ENCODE data around the gene ANKRD23. TPM values are rescaled to one million over a fixed set of nuclear protein-coding genes. Genes with fewer than 3 reads are reported as not detected.

The ANKRD23 gene
- total RNA-seq, 3 donors from 2014 or later (not counting 1 experiment from before 2014, with no cell fraction given) = 8.3 to 11.2 (median 10.1) TPM

- DNase-seq (no peak), ATAC-seq (no peak)
- Histone ChIP-seq H3K4me1 (ENCODE audit: control insufficient read depth, insufficient read depth, low read length) (peaks cover 61% of the 10 kb centered on the region), H3K9me3 (ENCODE audit: control insufficient read depth, insufficient read depth, low read length) (no peaks in the 10 kb centered on the region), H3K27me3 (ENCODE audit: control insufficient read depth, insufficient read depth, low read length) (no peaks in the 10 kb centered on the region), H3K27ac (ENCODE audit: low read length) (peak overlapping the region; percentile 75), H3K4me3 (ENCODE audit: low read length) (peak overlapping the region; percentile 82), H3K36me3 (ENCODE audit: control insufficient read depth, insufficient read depth, low read length) (peaks cover 37% of the 10 kb centered on the region)
- no peaks in the 10 kb centered on the region for H3K9me3 Mint-ChIP-seq
- no peak for TF ChIP-seq CTCF (IDR thresholded peaks at IDR 0.05)
- WGBS (ENCODE audit: insufficient coverage) = 55% methylated on average over 15 of the region's 22 CpGs
- peak overlapping the region; percentile 85 to 87 for H3K27ac Mint-ChIP-seq
- no peaks in the 10 kb centered on the region for H3K27me3 Mint-ChIP-seq (ENCODE audit: low read depth in 2 of 2)
- peaks cover 4% of the 10 kb centered on the region for H3K36me3 Mint-ChIP-seq
- H3K4me3 Mint-ChIP-seq = peak overlapping the region; percentile 90
- peaks cover 43 to 48% of the 10 kb centered on the region in 2 donors for H3K4me1 Mint-ChIP-seq
- intact Hi-C loops (cut with micrococcal nuclease) = no loop called here
Measured at GRCh38 chr2:96866986-96867755, 23.4 kb upstream of the ANKRD23 start.

DNA sequence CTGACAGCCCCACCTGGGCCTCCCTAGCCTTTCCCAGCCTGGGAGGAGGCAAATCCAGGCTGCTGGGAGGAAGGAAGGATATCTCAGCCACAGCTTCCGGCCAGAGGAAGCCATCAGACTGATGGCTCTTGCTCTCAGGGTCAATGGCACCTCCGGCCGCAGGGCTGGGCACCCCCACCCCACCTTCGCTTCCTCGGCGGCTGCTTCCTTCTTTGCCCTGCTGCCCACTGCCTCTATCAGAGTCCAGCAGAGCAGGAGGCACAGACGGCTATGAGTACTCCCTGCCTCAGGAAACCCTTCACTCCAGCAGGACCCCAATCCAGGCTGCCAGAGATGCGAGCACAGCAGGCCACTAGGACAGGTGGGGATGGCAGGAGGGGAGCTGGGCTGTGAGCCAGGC, 22.8 kb upstream of the ANKRD23 start:
- no peak for ATAC-seq
- WGBS (ENCODE audit: insufficient coverage) = 22% methylated on average over 8 of the region's 8 CpGs
- H3K9me3 Mint-ChIP-seq = no peaks in the 10 kb centered on the region
- peak overlapping the region; percentile 85 to 87 for H3K27ac Mint-ChIP-seq
- H3K27me3 ChIP-seq (ENCODE audit: control insufficient read depth, insufficient read depth, low read length) = no peaks in the 10 kb centered on the region
- TF ChIP-seq CTCF (IDR thresholded peaks at IDR 0.05) = no peak
- intact Hi-C loops (cut with micrococcal nuclease) = no loop called here
- H3K27me3 Mint-ChIP-seq (ENCODE audit: low read depth in 2 of 2) = no peaks in the 10 kb centered on the region
- peaks cover 43% of the 10 kb centered on the region for H3K36me3 ChIP-seq (ENCODE audit: control insufficient read depth, insufficient read depth, low read length)
- DNase-seq = no peak
- peak overlapping the region; percentile 46 for H3K27ac ChIP-seq (ENCODE audit: low read length)
- H3K4me3 Mint-ChIP-seq = peak overlapping the region; percentile 90
- peaks cover 61% of the 10 kb centered on the region for H3K4me1 ChIP-seq (ENCODE audit: control insufficient read depth, insufficient read depth, low read length)
- H3K4me3 ChIP-seq (ENCODE audit: low read length) = peak overlapping the region; percentile 11
- peaks cover 43 to 48% of the 10 kb centered on the region in 2 donors for H3K4me1 Mint-ChIP-seq
- peaks cover 4% of the 10 kb centered on the region for H3K36me3 Mint-ChIP-seq
- no peaks in the 10 kb centered on the region for H3K9me3 ChIP-seq (ENCODE audit: control insufficient read depth, insufficient read depth, low read length)

DNA sequence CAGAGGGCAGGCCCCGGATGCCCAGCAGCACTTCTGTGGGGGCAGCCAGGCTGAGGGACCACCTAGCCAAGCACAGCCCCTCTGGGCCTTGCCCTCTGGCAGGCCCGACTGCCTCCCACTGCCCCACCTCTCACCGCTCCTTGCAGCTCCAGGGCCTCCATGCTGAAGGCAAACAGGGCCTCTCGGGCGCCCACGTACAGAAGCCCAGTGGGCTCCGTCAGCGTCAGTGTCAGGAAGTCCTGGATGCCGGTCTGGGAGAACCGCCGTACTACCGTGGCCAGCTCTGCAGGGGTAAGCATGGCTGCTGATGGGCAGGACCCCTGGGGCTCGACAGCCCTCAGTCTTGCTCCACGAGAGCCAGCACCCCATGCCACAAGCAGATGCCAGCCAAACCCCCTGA, 22.3 kb upstream of the ANKRD23 start:
- Mint-ChIP-seq H3K4me1 (peaks cover 42 to 47% of the 10 kb centered on the region in 2 donors), H3K27me3 (ENCODE audit: low read depth in 2 of 2) (no peaks in the 10 kb centered on the region), H3K4me3 (peak overlapping the region; percentile 90), H3K9me3 (no peaks in the 10 kb centered on the region), H3K27ac (peak overlapping the region; percentile 85 to 87), H3K36me3 (peaks cover 4% of the 10 kb centered on the region)
- no peak for TF ChIP-seq CTCF (IDR thresholded peaks at IDR 0.05)
- H3K4me1 ChIP-seq (ENCODE audit: control insufficient read depth, insufficient read depth, low read length) = peaks cover 60% of the 10 kb centered on the region
- H3K27ac ChIP-seq (ENCODE audit: low read length) = no peak overlapping the region
- H3K9me3 ChIP-seq (ENCODE audit: control insufficient read depth, insufficient read depth, low read length) = no peaks in the 10 kb centered on the region
- intact Hi-C loops (cut with micrococcal nuclease) = no loop called here
- DNase-seq (no peak), ATAC-seq (no peak)
- WGBS (ENCODE audit: insufficient coverage) = 75% methylated on average over 14 of the region's 14 CpGs
- peaks cover 47% of the 10 kb centered on the region for H3K36me3 ChIP-seq (ENCODE audit: control insufficient read depth, insufficient read depth, low read length)
- no peaks in the 10 kb centered on the region for H3K27me3 ChIP-seq (ENCODE audit: control insufficient read depth, insufficient read depth, low read length)
- H3K4me3 ChIP-seq (ENCODE audit: low read length) = no peak overlapping the region

All from natural killer cell (primary cell).